SK-N-SH (cell line): ENCODE measurements around the gene AP4E1. TPM values are rescaled to one million over a fixed set of nuclear protein-coding genes. Genes with fewer than 3 reads are reported as not detected.

ENCODE experiments used
- CTCF ChIA-PET: fragments of 300-600, 350-600 bp; formaldehyde crosslinking; extraction: SDS; loops from one replicate; lab custom pipeline; 2021; lab: Yijun Ruan, JAX
- POLR2A ChIA-PET: fragments of 350-600 bp; sonication (Branson Sonifier 250); formaldehyde crosslinking; extraction: SDS; loops from one replicate; lab custom pipeline; 2020; ENCODE audit warnings: antibody characterized with exemption, inconsistent platforms; lab: Yijun Ruan, JAX
- DNase-seq: peaks from one replicate; pipeline ENCODE4 v3.0.0; 2012
- H2AFZ ChIP-seq: fragments of 200-600 bp; sonication (generic); 2 replicates; pipeline ENCODE4 v1.8.1; 2016; ENCODE audit warnings: antibody characterized with exemption, mild to moderate bottlenecking, low read depth
- H3F3A ChIP-seq: fragments of 200-600 bp; sonication (generic); replicated peaks from 2 replicates; pipeline ENCODE3; 2016; ENCODE audit warnings: antibody characterized with exemption, mild to moderate bottlenecking; ENCODE audit not compliant: insufficient read depth
- H3K27ac ChIP-seq, 2 experiments: fragments of 200-500 bp in 1 of 2; fragments of 200-600 bp in 1 of 2; sonication (Bioruptor generic) in 1 of 2; sonication (generic), shearing (Covaris generic) in 1 of 2; 2 replicates each; pipeline versions ENCODE4 v1.5.1 to v1.6.1; 2014 to 2016; ENCODE audit warnings: low read depth in 2 of 2, inconsistent platforms in 1 of 2, low read length in 1 of 2, mild to moderate bottlenecking in 1 of 2, mixed read lengths in 1 of 2
- H3K27me3 ChIP-seq: fragments of 200-600 bp; sonication (generic), shearing (Covaris generic); 2 replicates; pipeline ENCODE4 v1.6.1; 2016; ENCODE audit warnings: mixed run types; ENCODE audit not compliant: insufficient read depth
- H3K36me3 ChIP-seq, 2 experiments: fragments of 200-500 bp in 1 of 2; fragments of 200-600 bp in 1 of 2; sonication (Bioruptor generic) in 1 of 2; sonication (generic) in 1 of 2; replicated peaks in 1 of 2; 2 replicates each; pipeline versions ENCODE3 to v1.5.1; 2014 to 2016; ENCODE audit warnings: low read length in 1 of 2, mild to moderate bottlenecking in 1 of 2; ENCODE audit not compliant: insufficient read depth in 2 of 2, control insufficient read depth in 1 of 2
- H3K4me1 ChIP-seq, 2 experiments: fragments of 200-500 bp in 1 of 2; fragments of 200-600 bp in 1 of 2; sonication (Bioruptor generic) in 1 of 2; sonication (generic), shearing (Covaris generic) in 1 of 2; 2 replicates each; pipeline versions ENCODE4 v1.5.1 to v1.6.1; 2014 to 2016; ENCODE audit warnings: low read depth in 1 of 2, low read length in 1 of 2, mixed run types in 1 of 2; ENCODE audit not compliant: insufficient read depth in 2 of 2, control insufficient read depth in 1 of 2
- H3K4me2 ChIP-seq: fragments of 200-600 bp; sonication (generic), shearing (Covaris generic); 2 replicates; pipeline ENCODE4 v1.6.1; 2017; ENCODE audit warnings: mixed run types
- H3K4me3 ChIP-seq, 2 experiments: fragments of 200-500 bp in 1 of 2; fragments of 200-600 bp in 1 of 2; sonication (Bioruptor generic) in 1 of 2; sonication (generic), shearing (Covaris generic) in 1 of 2; 2 replicates each; pipeline versions ENCODE4 v1.5.1 to v1.8.1; 2014 to 2016; ENCODE audit warnings: low read depth in 2 of 2, inconsistent platforms in 1 of 2, low read length in 1 of 2, mild to moderate bottlenecking in 1 of 2, mixed read lengths in 1 of 2, moderate library complexity in 1 of 2
- H3K79me2 ChIP-seq: fragments of 200-600 bp; sonication (generic); 2 replicates; pipeline ENCODE4 v1.8.1; 2017; ENCODE audit warnings: mild to moderate bottlenecking; ENCODE audit not compliant: insufficient read depth
- H3K9ac ChIP-seq: fragments of 200-600 bp; sonication (generic); 2 replicates; pipeline ENCODE4 v1.6.1; 2017; ENCODE audit warnings: mixed run types
- H3K9me2 ChIP-seq: fragments of 200-600 bp; sonication (generic); 2 replicates; pipeline ENCODE4 v1.6.1; 2017; ENCODE audit warnings: mixed run types
- H3K9me3 ChIP-seq: fragments of 200-600 bp; sonication (generic); 2 replicates; pipeline ENCODE4 v1.6.1; 2017; ENCODE audit warnings: mixed run types, mild to moderate bottlenecking, moderate library complexity
- H4K20me1 ChIP-seq: fragments of 200-600 bp; sonication (generic); 2 replicates; pipeline ENCODE4 v1.6.1; 2017; ENCODE audit warnings: mild to moderate bottlenecking, mixed run types; ENCODE audit not compliant: insufficient read depth
- ELF1 ChIP-seq: IDR thresholded peaks from 2 replicates; pipeline ENCODE4 v1.4.0; 2012
- EZH2phosphoT487 ChIP-seq: fragments of 200-600 bp; sonication (generic); IDR thresholded peaks from 2 replicates; pipeline ENCODE4 v1.6.1; 2017; ENCODE audit warnings: low read depth, mixed run types, mild to moderate bottlenecking, antibody characterized with exemption, moderate library complexity, borderline replicate concordance
- FOSL2 ChIP-seq: IDR thresholded peaks from 2 replicates; pipeline ENCODE4 v1.4.0; 2012; ENCODE audit warnings: low read depth, mild to moderate bottlenecking, moderate library complexity, borderline replicate concordance
- GABPA ChIP-seq: IDR thresholded peaks from 2 replicates; pipeline ENCODE4 v1.4.0; 2012; ENCODE audit warnings: low read depth, mild to moderate bottlenecking
- MXI1 ChIP-seq: IDR thresholded peaks from 2 replicates; pipeline ENCODE4 v1.6.1; 2012; ENCODE audit warnings: mild to moderate bottlenecking, low read depth, low read length, improper control_type of control experiment
- RXRA ChIP-seq: IDR thresholded peaks from 2 replicates; pipeline ENCODE4 v1.4.0; 2012; ENCODE audit warnings: low read depth, mild to moderate bottlenecking, borderline replicate concordance
- SMC3 ChIP-seq: IDR thresholded peaks from 2 replicates; pipeline ENCODE4 v1.6.1; 2012; ENCODE audit warnings: low read depth, low read length, improper control_type of control experiment
- TAF1 ChIP-seq: IDR thresholded peaks from 2 replicates; pipeline ENCODE4 v1.6.1; 2012; ENCODE audit warnings: low read depth, mild to moderate bottlenecking, low read length, moderate library complexity, borderline replicate concordance
- USF2 ChIP-seq: fragments of 150-350 bp; IDR thresholded peaks from 2 replicates; pipeline ENCODE4 v1.6.1; 2017; ENCODE audit warnings: antibody characterized with exemption, low read length, low read depth, borderline replicate concordance
- WGBS: methylation state at CpG from one replicate; pipeline ENCODE4 v1.1.6; 2017; ENCODE audit warnings: low lambda C conversion rate; 5-methylcytosine and 5-hydroxymethylcytosine counted together
- polyA plus RNA-seq, 3 experiments: library from polyadenylated mRNA; depleted of rRNA; stranded (reverse); fragments of >200 nt; gene quantifications; 2 replicates each; pipeline ENCODE4 v1.2.3, GENCODE V29; 2012
- TF ChIP-seq, protein P1 (sequence below): IDR thresholded peaks from 2 replicates; pipeline ENCODE4 v1.4.0; 2012; ENCODE audit warnings: low read depth, borderline replicate concordance
- TF ChIP-seq, protein P2 (sequence below): IDR thresholded peaks from 2 replicates; pipeline ENCODE4 v1.4.0; 2012; ENCODE audit warnings: low read depth
- TF ChIP-seq, protein P3 (sequence below): IDR thresholded peaks from 2 replicates; pipeline ENCODE4 v1.6.1; 2012; ENCODE audit warnings: mild to moderate bottlenecking, low read depth, low read length, moderate library complexity
- TF ChIP-seq, protein P4 (sequence below): fragments of 150-350 bp; IDR thresholded peaks from 2 replicates; pipeline ENCODE4 v1.6.1; 2016; ENCODE audit warnings: mild to moderate bottlenecking, low read depth, low read length
- TF ChIP-seq, protein P5 (sequence below): IDR thresholded peaks from 2 replicates; pipeline ENCODE4; 2012

Gene AP4E1
- polyA plus RNA-seq, 1 of the 3 experiments (the other 2 are of a cell fraction): 1.6 TPM

GRCh38 chr15:50888054-50888453 is 20.4 kb upstream of the AP4E1 start:
- H3K9me2 ChIP-seq: no peaks in the 10 kb centered on the region
- no peaks in the 10 kb centered on the region for H3K79me2 ChIP-seq
- no peak overlapping the region for H2AFZ ChIP-seq
- POLR2A ChIA-PET: no interaction called here
- no peak for DNase-seq
- H3K27me3 ChIP-seq: no peaks in the 10 kb centered on the region
- H3K27ac ChIP-seq: no peak overlapping the region
- TF ChIP-seq, protein P1, sequence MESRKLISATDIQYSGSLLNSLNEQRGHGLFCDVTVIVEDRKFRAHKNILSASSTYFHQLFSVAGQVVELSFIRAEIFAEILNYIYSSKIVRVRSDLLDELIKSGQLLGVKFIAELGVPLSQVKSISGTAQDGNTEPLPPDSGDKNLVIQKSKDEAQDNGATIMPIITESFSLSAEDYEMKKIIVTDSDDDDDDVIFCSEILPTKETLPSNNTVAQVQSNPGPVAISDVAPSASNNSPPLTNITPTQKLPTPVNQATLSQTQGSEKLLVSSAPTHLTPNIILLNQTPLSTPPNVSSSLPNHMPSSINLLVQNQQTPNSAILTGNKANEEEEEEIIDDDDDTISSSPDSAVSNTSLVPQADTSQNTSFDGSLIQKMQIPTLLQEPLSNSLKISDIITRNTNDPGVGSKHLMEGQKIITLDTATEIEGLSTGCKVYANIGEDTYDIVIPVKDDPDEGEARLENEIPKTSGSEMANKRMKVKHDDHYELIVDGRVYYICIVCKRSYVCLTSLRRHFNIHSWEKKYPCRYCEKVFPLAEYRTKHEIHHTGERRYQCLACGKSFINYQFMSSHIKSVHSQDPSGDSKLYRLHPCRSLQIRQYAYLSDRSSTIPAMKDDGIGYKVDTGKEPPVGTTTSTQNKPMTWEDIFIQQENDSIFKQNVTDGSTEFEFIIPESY: no peak
- TF ChIP-seq SMC3 (no peak), RXRA (no peak)
- TF ChIP-seq, protein P2, sequence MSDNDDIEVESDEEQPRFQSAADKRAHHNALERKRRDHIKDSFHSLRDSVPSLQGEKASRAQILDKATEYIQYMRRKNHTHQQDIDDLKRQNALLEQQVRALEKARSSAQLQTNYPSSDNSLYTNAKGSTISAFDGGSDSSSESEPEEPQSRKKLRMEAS: no peak
- TF ChIP-seq, all 33 proteins: peak for 0
- Histone ChIP-seq H3K36me3 (no peaks in the 10 kb centered on the region), H3K4me2 (no peak overlapping the region), H3K9ac (no peak overlapping the region), H3K4me3 (no peak overlapping the region), H3K9me3 (no peaks in the 10 kb centered on the region), H4K20me1 (no peaks in the 10 kb centered on the region), H3F3A (peaks cover 28% of the 10 kb centered on the region), H3K4me1 (peaks cover 0 to 10% of the 10 kb centered on the region in 2 experiments; a peak in 2 of 4 replicates)
- whole genome bisulfite sequencing: 93% methylated on average over 3 of the region's 3 CpGs
- CTCF ChIA-PET: interaction anchor here (1.0 to 2.6 kb wide), 2 partner anchors 8 to 11 kb away, joined by 3 to 14 read pairs; no protein-coding TSS in a partner anchor

- Histone ChIP-seq H3K9me2 (no peaks in the 10 kb centered on the region), H3K36me3 (no peaks in the 10 kb centered on the region), H4K20me1 (no peaks in the 10 kb centered on the region)
- ChIA-PET CTCF (no interaction called here), POLR2A (no interaction called here)
- TF ChIP-seq, protein P3, sequence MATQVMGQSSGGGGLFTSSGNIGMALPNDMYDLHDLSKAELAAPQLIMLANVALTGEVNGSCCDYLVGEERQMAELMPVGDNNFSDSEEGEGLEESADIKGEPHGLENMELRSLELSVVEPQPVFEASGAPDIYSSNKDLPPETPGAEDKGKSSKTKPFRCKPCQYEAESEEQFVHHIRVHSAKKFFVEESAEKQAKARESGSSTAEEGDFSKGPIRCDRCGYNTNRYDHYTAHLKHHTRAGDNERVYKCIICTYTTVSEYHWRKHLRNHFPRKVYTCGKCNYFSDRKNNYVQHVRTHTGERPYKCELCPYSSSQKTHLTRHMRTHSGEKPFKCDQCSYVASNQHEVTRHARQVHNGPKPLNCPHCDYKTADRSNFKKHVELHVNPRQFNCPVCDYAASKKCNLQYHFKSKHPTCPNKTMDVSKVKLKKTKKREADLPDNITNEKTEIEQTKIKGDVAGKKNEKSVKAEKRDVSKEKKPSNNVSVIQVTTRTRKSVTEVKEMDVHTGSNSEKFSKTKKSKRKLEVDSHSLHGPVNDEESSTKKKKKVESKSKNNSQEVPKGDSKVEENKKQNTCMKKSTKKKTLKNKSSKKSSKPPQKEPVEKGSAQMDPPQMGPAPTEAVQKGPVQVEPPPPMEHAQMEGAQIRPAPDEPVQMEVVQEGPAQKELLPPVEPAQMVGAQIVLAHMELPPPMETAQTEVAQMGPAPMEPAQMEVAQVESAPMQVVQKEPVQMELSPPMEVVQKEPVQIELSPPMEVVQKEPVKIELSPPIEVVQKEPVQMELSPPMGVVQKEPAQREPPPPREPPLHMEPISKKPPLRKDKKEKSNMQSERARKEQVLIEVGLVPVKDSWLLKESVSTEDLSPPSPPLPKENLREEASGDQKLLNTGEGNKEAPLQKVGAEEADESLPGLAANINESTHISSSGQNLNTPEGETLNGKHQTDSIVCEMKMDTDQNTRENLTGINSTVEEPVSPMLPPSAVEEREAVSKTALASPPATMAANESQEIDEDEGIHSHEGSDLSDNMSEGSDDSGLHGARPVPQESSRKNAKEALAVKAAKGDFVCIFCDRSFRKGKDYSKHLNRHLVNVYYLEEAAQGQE: no peak
- TF ChIP-seq TAF1: no peak
- TF ChIP-seq, protein P1: no peak
- TF ChIP-seq FOSL2: no peak
- no peak for TF ChIP-seq USF2
- TF ChIP-seq EZH2phosphoT487: no peak
- no peak for TF ChIP-seq ELF1
- no peak for TF ChIP-seq GABPA
- no peak for TF ChIP-seq SMC3
- TF ChIP-seq MXI1: no peak
- TF ChIP-seq, protein P4, sequence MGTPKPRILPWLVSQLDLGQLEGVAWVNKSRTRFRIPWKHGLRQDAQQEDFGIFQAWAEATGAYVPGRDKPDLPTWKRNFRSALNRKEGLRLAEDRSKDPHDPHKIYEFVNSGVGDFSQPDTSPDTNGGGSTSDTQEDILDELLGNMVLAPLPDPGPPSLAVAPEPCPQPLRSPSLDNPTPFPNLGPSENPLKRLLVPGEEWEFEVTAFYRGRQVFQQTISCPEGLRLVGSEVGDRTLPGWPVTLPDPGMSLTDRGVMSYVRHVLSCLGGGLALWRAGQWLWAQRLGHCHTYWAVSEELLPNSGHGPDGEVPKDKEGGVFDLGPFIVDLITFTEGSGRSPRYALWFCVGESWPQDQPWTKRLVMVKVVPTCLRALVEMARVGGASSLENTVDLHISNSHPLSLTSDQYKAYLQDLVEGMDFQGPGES: no peak
- TF ChIP-seq, protein P5, sequence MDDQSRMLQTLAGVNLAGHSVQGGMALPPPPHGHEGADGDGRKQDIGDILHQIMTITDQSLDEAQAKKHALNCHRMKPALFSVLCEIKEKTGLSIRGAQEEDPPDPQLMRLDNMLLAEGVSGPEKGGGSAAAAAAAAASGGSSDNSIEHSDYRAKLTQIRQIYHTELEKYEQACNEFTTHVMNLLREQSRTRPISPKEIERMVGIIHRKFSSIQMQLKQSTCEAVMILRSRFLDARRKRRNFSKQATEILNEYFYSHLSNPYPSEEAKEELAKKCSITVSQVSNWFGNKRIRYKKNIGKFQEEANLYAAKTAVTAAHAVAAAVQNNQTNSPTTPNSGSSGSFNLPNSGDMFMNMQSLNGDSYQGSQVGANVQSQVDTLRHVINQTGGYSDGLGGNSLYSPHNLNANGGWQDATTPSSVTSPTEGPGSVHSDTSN: no peak
- TF ChIP-seq, all 33 proteins: peak for 0
- H3K27ac ChIP-seq: no peak overlapping the region
- H2AFZ ChIP-seq: no peak overlapping the region
- 93% methylated on average over 9 of the region's 9 CpGs for WGBS
- H3K9ac ChIP-seq: no peak overlapping the region
- DNase-seq: no peak
- H3K4me3 ChIP-seq: no peak overlapping the region
- H3F3A ChIP-seq: peaks cover 21% of the 10 kb centered on the region
- no peaks in the 10 kb centered on the region for H3K79me2 ChIP-seq
- H3K4me1 ChIP-seq: peaks cover 0 to 5% of the 10 kb centered on the region in 2 experiments; a peak in 2 of 4 replicates
- no peaks in the 10 kb centered on the region for H3K9me3 ChIP-seq
- no peaks in the 10 kb centered on the region for H3K27me3 ChIP-seq
- no peak overlapping the region for H3K4me2 ChIP-seq
Measured at GRCh38 chr15:50889589-50889988, 18.9 kb upstream of the AP4E1 start.
